Measurements from ENCODE around the gene DLL4.

The DLL4 gene

DNA sequence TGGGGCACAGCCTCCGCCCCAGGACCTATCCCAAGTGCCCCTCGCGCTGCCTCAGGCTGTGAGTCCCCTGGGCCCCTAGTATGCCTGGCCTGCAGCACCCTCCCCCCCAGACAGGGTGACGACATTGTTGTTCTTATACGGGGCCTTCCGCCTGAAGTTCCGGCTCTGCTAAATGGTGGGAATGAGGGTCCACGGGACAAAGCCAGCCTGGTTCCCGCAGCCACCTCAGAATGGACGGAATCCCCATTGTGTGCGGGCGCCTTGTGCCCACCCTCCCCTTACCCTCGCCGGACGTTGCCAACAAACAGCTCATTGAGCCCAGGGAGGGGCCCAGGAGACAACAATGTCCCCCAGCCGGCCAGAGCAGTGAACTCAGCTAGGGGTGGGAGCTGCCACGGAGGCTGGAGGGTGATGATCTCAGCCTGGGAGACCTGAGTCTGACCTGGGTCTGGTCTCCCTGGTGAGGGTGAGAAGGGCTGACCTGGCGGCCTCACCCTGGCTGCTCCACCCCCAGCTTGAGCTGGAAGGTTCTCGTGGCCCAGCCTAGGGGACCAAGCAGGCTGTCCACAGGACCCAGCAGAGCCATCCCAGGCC is 10.2 kb upstream of the DLL4 start:
- H3K4me1 ChIP-seq (ENCODE audit: control extremely low read depth in 1 of 4, control insufficient read depth in 4 of 4, insufficient read depth in 4 of 4, low read length in 3 of 4), result no peaks in the 10 kb centered on the region
- ChIA-PET CTCF (interaction anchor here (0.9 to 1.0 kb wide), 3 partner anchors 40 to 123 kb away, joined by 3 read pairs; no protein-coding TSS in a partner anchor), POLR2A (interaction anchor here (1.4 kb wide), 1 partner anchor 11 kb away, joined by 4 read pairs; no protein-coding TSS in a partner anchor)
- no peaks in the 10 kb centered on the region for H3K9me3 ChIP-seq (ENCODE audit: control extremely low read depth in 1 of 5, control insufficient read depth in 4 of 5, insufficient read depth in 2 of 5, low read depth in 1 of 5, low read length in 4 of 5)
- no peak for DNase-seq
- no peak overlapping the region for H3K27ac ChIP-seq (ENCODE audit: insufficient read depth in 1 of 2, low read depth in 1 of 2, low read length in 2 of 2, poor library complexity in 1 of 2, severe bottlenecking in 2 of 2)
- H3K36me3 ChIP-seq (ENCODE audit: control insufficient read depth in 4 of 4, insufficient read depth in 4 of 4, low read length in 3 of 4), result no peaks in the 10 kb centered on the region
- H3K27me3 ChIP-seq (replicated peaks in 2 of 5; ENCODE audit: control insufficient read depth in 4 of 5, insufficient read depth in 5 of 5, low read length in 4 of 5), result peaks cover 0 to 7% (median 2%) of the 10 kb centered on the region in 5 experiments
- no peak overlapping the region for H3K4me3 ChIP-seq (ENCODE audit: control insufficient read depth in 1 of 7, extremely low read depth in 1 of 7, insufficient read depth in 4 of 7, low read depth in 2 of 7, low read length in 6 of 7)
- WGBS (ENCODE audit: insufficient coverage), result 95% methylated on average over 12 of the region's 19 CpGs

DNA sequence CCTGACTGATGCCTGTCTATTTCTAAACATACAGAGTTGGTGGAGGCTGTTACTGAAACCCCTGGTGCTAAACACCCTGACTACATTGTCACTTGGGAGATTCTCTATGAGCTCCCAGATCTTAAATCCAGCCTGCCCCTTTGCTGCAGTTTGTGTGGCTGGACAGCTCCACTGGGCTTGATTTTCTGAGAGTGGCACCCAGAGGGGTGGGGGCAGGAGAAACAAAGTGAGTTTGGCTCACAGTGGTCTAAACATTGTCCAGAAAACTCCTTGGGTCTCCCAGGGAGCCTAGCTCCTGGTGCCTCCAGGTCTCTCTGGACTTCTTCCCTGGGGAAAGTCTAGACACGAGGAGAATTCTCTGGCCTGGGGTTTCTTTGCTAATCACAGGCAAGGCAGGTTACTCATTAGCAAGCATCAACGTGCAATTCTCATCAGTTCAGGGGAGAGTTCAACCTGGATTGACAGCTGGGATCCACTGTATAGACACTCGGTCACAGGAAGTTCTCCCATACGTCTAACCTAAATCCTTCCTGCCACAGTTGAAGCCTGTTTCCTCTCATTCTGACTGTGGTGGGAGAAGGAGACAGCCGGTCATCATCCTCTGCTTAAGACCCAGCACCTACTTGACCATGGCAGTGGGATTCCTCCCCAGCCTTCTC is 7.1 kb upstream of the DLL4 start:
- POLR2A ChIA-PET, result interaction anchor here (0.7 kb wide), 1 partner anchor 357 kb away, joined by 3 read pairs; the partner anchor contains the start of gene CCDC32
- no peak overlapping the region for H3K27ac ChIP-seq (ENCODE audit: insufficient read depth in 1 of 2, low read depth in 1 of 2, low read length in 2 of 2, poor library complexity in 1 of 2, severe bottlenecking in 2 of 2)
- DNase-seq, result no peak
- no peaks in the 10 kb centered on the region for H3K36me3 ChIP-seq (ENCODE audit: control insufficient read depth in 4 of 4, insufficient read depth in 4 of 4, low read length in 3 of 4)
- H3K9me3 ChIP-seq (ENCODE audit: control extremely low read depth in 1 of 5, control insufficient read depth in 4 of 5, insufficient read depth in 2 of 5, low read depth in 1 of 5, low read length in 4 of 5), result no peaks in the 10 kb centered on the region
- WGBS (ENCODE audit: insufficient coverage), result 73% methylated on average over 4 of the region's 5 CpGs
- H3K4me1 ChIP-seq (ENCODE audit: control extremely low read depth in 1 of 4, control insufficient read depth in 4 of 4, insufficient read depth in 4 of 4, low read length in 3 of 4), result peaks cover 4 to 20% (median 17%) of the 10 kb centered on the region in 4 experiments
- peaks cover 2 to 37% (median 15%) of the 10 kb centered on the region in 5 experiments for H3K27me3 ChIP-seq (replicated peaks in 2 of 5; ENCODE audit: control insufficient read depth in 4 of 5, insufficient read depth in 5 of 5, low read length in 4 of 5)
- H3K4me3 ChIP-seq (ENCODE audit: control insufficient read depth in 1 of 7, extremely low read depth in 1 of 7, insufficient read depth in 4 of 7, low read depth in 2 of 7, low read length in 6 of 7), result no peak overlapping the region
- CTCF ChIA-PET, result interaction anchor here (1.1 to 2.4 kb wide), 4 partner anchors 9 to 20 kb away, joined by 3 to 10 read pairs (median 8); no protein-coding TSS in a partner anchor

DNA sequence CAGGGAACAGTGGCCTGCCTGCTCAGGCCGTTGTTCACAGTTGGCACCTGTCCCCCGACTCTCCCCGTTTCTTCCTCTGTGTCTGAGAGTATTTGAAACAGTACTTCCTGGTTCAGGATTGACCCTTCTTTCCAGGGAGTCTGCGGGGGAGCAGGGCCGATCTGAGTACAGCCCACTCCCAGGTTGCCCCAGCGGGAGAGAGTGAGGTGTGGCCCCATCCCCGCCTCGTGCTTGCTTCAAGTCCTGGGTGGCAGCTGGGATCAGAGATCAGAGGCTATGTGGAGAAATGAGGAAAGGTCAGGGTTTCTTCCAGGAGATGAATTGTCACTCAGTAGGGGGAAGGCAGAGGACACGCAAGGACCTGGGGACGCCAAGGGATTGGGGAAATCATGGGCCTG is 6.5 kb upstream of the DLL4 start:
- Histone ChIP-seq H3K4me1 (ENCODE audit: control extremely low read depth in 1 of 4, control insufficient read depth in 4 of 4, insufficient read depth in 4 of 4, low read length in 3 of 4) (peaks cover 4 to 26% (median 23%) of the 10 kb centered on the region in 4 experiments), H3K4me3 (ENCODE audit: control insufficient read depth in 1 of 7, extremely low read depth in 1 of 7, insufficient read depth in 4 of 7, low read depth in 2 of 7, low read length in 6 of 7) (no peak overlapping the region), H3K9me3 (ENCODE audit: control extremely low read depth in 1 of 5, control insufficient read depth in 4 of 5, insufficient read depth in 2 of 5, low read depth in 1 of 5, low read length in 4 of 5) (no peaks in the 10 kb centered on the region), H3K27ac (ENCODE audit: insufficient read depth in 1 of 2, low read depth in 1 of 2, low read length in 2 of 2, poor library complexity in 1 of 2, severe bottlenecking in 2 of 2) (no peak overlapping the region), H3K27me3 (replicated peaks in 2 of 5; ENCODE audit: control insufficient read depth in 4 of 5, insufficient read depth in 5 of 5, low read length in 4 of 5) (peaks cover 3 to 42% (median 19%) of the 10 kb centered on the region in 5 experiments), H3K36me3 (ENCODE audit: control insufficient read depth in 4 of 4, insufficient read depth in 4 of 4, low read length in 3 of 4) (no peaks in the 10 kb centered on the region)
- POLR2A ChIA-PET, result no interaction called here
- WGBS (ENCODE audit: insufficient coverage), result 84% methylated on average over 10 of the region's 10 CpGs
- no peak for DNase-seq
- CTCF ChIA-PET, result interaction anchor here (1.6 to 2.2 kb wide), 2 partner anchors 8 to 19 kb away, joined by 8 read pairs; no protein-coding TSS in a partner anchor

DNA sequence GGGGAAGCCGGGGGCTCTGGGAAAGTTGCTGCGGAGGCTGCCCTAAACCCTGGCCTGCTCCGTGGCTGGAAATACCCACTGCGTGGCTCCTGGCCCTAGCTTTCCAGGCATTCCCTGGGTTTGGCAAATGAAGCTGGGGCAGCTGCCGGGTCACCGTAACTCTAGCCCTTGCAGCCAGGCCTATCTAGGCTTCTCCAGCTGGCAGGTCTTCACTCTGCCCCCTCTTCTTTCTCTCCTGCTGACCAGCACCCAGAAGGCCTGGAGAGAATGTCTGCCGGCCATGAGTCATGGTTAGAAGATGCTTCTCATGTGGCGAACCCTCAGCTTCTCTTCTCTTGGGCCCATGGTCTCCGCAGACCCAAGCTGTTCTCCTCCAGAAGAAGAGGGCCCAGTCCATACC is 5.6 kb upstream of the DLL4 start:
- no peaks in the 10 kb centered on the region for H3K36me3 ChIP-seq (ENCODE audit: control insufficient read depth in 4 of 4, insufficient read depth in 4 of 4, low read length in 3 of 4)
- ChIA-PET POLR2A (no interaction called here), CTCF (interaction anchor here (1.3 to 2.2 kb wide), 6 partner anchors 8 to 19 kb away, joined by 3 to 10 read pairs (median 7); no protein-coding TSS in a partner anchor)
- H3K4me1 ChIP-seq (ENCODE audit: control extremely low read depth in 1 of 4, control insufficient read depth in 4 of 4, insufficient read depth in 4 of 4, low read length in 3 of 4), result peaks cover 4 to 34% (median 31%) of the 10 kb centered on the region in 4 experiments
- peaks cover 3 to 51% (median 23%) of the 10 kb centered on the region in 5 experiments for H3K27me3 ChIP-seq (replicated peaks in 2 of 5; ENCODE audit: control insufficient read depth in 4 of 5, insufficient read depth in 5 of 5, low read length in 4 of 5)
- 100% methylated on average over 6 of the region's 9 CpGs for WGBS (ENCODE audit: insufficient coverage)
- no peak for DNase-seq
- no peaks in the 10 kb centered on the region for H3K9me3 ChIP-seq (ENCODE audit: control extremely low read depth in 1 of 5, control insufficient read depth in 4 of 5, insufficient read depth in 2 of 5, low read depth in 1 of 5, low read length in 4 of 5)
- H3K27ac ChIP-seq (ENCODE audit: insufficient read depth in 1 of 2, low read depth in 1 of 2, low read length in 2 of 2, poor library complexity in 1 of 2, severe bottlenecking in 2 of 2), result no peak overlapping the region
- H3K4me3 ChIP-seq (ENCODE audit: control insufficient read depth in 1 of 7, extremely low read depth in 1 of 7, insufficient read depth in 4 of 7, low read depth in 2 of 7, low read length in 6 of 7), result no peak overlapping the region

DNA sequence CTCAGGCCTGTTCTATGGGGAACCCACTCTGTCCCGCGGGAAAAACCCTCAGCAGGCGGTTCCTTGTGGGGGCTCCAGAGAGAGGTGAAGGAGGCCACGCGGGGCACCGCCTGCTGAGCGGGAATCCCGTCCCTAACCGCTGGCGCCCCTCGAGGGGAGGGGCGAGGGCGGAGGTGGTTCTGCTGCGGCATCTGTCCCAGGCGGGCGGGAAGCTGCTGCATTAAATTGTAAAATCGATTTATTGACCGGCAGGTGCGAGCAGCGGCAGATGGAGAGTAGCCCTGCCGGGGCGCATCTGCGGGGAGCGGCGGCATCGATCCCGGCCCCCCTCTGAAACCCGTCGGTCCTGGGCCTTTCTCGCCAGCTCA is 3.7 kb upstream of the DLL4 start:
- DNase-seq, result peak in 1 of 3 donors; percentile 24
- Histone ChIP-seq H3K4me3 (ENCODE audit: control insufficient read depth in 1 of 7, extremely low read depth in 1 of 7, insufficient read depth in 4 of 7, low read depth in 2 of 7, low read length in 6 of 7) (peak overlapping the region in 2 of 7 experiments; percentile 43 to 58), H3K36me3 (ENCODE audit: control insufficient read depth in 4 of 4, insufficient read depth in 4 of 4, low read length in 3 of 4) (no peaks in the 10 kb centered on the region), H3K4me1 (ENCODE audit: control extremely low read depth in 1 of 4, control insufficient read depth in 4 of 4, insufficient read depth in 4 of 4, low read length in 3 of 4) (peaks cover 6 to 54% (median 51%) of the 10 kb centered on the region in 4 experiments), H3K27me3 (replicated peaks in 2 of 5; ENCODE audit: control insufficient read depth in 4 of 5, insufficient read depth in 5 of 5, low read length in 4 of 5) (peaks cover 3 to 71% (median 32%) of the 10 kb centered on the region in 5 experiments), H3K27ac (ENCODE audit: insufficient read depth in 1 of 2, low read depth in 1 of 2, low read length in 2 of 2, poor library complexity in 1 of 2, severe bottlenecking in 2 of 2) (no peak overlapping the region), H3K9me3 (ENCODE audit: control extremely low read depth in 1 of 5, control insufficient read depth in 4 of 5, insufficient read depth in 2 of 5, low read depth in 1 of 5, low read length in 4 of 5) (no peaks in the 10 kb centered on the region)
- ChIA-PET CTCF (interaction anchor here (0.6 to 8.1 kb wide), 5 partner anchors 10 to 50 kb away, joined by 3 to 71 read pairs (median 3); no protein-coding TSS in a partner anchor), POLR2A (no interaction called here)
- 14% methylated on average over 19 of the region's 30 CpGs for WGBS (ENCODE audit: insufficient coverage)

DNA sequence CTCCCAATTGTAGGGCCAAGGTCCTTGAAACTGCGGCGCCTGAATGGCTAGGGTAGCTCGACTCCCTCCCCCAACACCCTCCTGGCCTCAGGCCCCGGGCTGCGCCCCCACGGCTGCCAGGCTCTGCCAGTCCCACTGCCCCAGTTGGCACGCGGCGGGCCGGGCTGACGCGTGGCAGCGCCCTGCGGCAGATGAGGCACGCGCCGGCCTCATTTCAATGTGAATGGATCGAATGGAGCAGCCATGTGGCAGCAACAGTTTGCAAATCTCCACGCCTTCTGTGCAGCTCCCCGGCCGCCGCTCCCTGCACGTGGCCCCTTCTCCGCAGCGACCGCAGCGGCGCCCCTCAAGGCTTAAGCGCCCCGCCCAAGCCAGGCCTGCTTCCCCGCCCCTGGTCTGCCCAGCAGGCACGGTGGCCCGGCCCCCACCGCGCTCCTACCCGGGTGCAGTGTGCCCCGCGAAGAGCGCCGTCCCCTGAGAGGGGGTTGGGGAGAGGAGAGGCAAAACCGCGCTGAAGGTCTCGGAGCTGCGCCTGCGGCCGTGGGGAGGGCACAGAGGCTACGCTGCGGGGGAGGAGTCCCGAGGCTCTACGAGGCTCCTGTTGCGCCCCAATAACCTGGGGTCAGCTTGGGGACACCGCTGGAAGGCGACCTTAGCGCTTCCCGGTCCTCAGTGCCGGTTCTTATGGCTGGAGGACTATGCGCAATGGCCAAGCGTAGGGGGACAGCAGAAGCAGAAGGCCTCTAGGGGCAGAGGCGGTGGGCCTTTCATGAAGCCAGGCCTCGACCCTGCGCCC is 3.1 kb upstream of the DLL4 start:
- Histone ChIP-seq H3K27me3 (replicated peaks in 2 of 5; ENCODE audit: control insufficient read depth in 4 of 5, insufficient read depth in 5 of 5, low read length in 4 of 5) (peaks cover 3 to 76% (median 35%) of the 10 kb centered on the region in 5 experiments), H3K4me3 (ENCODE audit: control insufficient read depth in 1 of 7, extremely low read depth in 1 of 7, insufficient read depth in 4 of 7, low read depth in 2 of 7, low read length in 6 of 7) (peak overlapping the region in 5 of 7 experiments; percentile 15 to 59 (median 45)), H3K9me3 (ENCODE audit: control extremely low read depth in 1 of 5, control insufficient read depth in 4 of 5, insufficient read depth in 2 of 5, low read depth in 1 of 5, low read length in 4 of 5) (no peaks in the 10 kb centered on the region), H3K36me3 (ENCODE audit: control insufficient read depth in 4 of 4, insufficient read depth in 4 of 4, low read length in 3 of 4) (no peaks in the 10 kb centered on the region), H3K4me1 (ENCODE audit: control extremely low read depth in 1 of 4, control insufficient read depth in 4 of 4, insufficient read depth in 4 of 4, low read length in 3 of 4) (peaks cover 6 to 59% (median 57%) of the 10 kb centered on the region in 4 experiments), H3K27ac (ENCODE audit: insufficient read depth in 1 of 2, low read depth in 1 of 2, low read length in 2 of 2, poor library complexity in 1 of 2, severe bottlenecking in 2 of 2) (no peak overlapping the region)
- CTCF ChIA-PET, result interaction anchor here (0.6 to 8.1 kb wide), 8 partner anchors 10 to 572 kb away, joined by 3 to 71 read pairs (median 4); no protein-coding TSS in a partner anchor
- DNase-seq, result peak in 2 of 3 donors; percentile 70 to 82
- under 1% methylated on average over 59 of the region's 61 CpGs for WGBS (ENCODE audit: insufficient coverage)
- POLR2A ChIA-PET, result no interaction called here

Measured in common myeloid progenitor, CD34-positive (primary cell).